GM12878 (cell line): ENCODE data around the gene APBB3.

Experiments
- CHD1 ChIP-seq: IDR thresholded peaks from 2 replicates; pipeline ENCODE4 v1.6.1; 2012; ENCODE audit warnings: low read depth, low read length, improper control_type of control experiment
- CTCF ChIP-seq, 3 experiments: IDR thresholded peaks in 2 of 3; conservative IDR thresholded peaks in 1 of 3; 2 replicates each; pipeline ENCODE4 v1.5.1; 2011; ENCODE audit warnings: low read depth in 3 of 3, low read length in 3 of 3, mild to moderate bottlenecking in 3 of 3, control low read depth in 2 of 3, moderate library complexity in 2 of 3, inconsistent platforms in 1 of 3, mixed read lengths in 1 of 3; ENCODE audit not compliant: control insufficient read depth in 2 of 3, insufficient read depth in 1 of 3; ENCODE audit errors: extremely low read depth in 1 of 3
- JUND ChIP-seq: IDR thresholded peaks from 2 replicates; pipeline ENCODE4 v1.6.1; 2012; ENCODE audit warnings: low read depth, mild to moderate bottlenecking, low read length, improper control_type of control experiment, moderate library complexity
- LARP7 ChIP-seq: fragments of 450-650 bp; IDR thresholded peaks from 2 replicates; pipeline ENCODE4 v1.6.1; 2017; ENCODE audit warnings: mild to moderate bottlenecking
- MEF2A ChIP-seq: IDR thresholded peaks from 2 replicates; pipeline ENCODE4 v1.6.1; 2011; ENCODE audit warnings: low read depth, mild to moderate bottlenecking, low read length, moderate library complexity; ENCODE audit not compliant: insufficient read depth
- NRF1 ChIP-seq: conservative IDR thresholded peaks from 2 replicates; pipeline ENCODE4 v1.6.1; 2011; ENCODE audit warnings: mild to moderate bottlenecking, low read depth, low read length, improper control_type of control experiment
- RAD21 ChIP-seq: IDR thresholded peaks from 2 replicates; pipeline ENCODE4 v1.6.1; 2011; ENCODE audit warnings: mild to moderate bottlenecking, low read depth, low read length, moderate library complexity; ENCODE audit not compliant: insufficient read depth
- ZNF217 ChIP-seq: fragments of 450-650 bp; IDR thresholded peaks from 2 replicates; pipeline ENCODE4 v1.6.1; 2017; ENCODE audit warnings: antibody characterized with exemption, mild to moderate bottlenecking
- ZZZ3 ChIP-seq: IDR thresholded peaks from 2 replicates; pipeline ENCODE4 v1.6.1; 2011; ENCODE audit warnings: low read depth; ENCODE audit not compliant: control insufficient read depth, insufficient read length
- TF ChIP-seq, protein P1 (sequence below): fragments of 450-650 bp; formaldehyde crosslinking; IDR thresholded peaks from 2 replicates; pipeline ENCODE4 v1.4.0; 2020; ENCODE audit warnings: mild to moderate bottlenecking, moderate library complexity
- TF ChIP-seq, protein P2 (sequence below): IDR thresholded peaks from 2 replicates; pipeline ENCODE4 v1.6.1; 2012; ENCODE audit warnings: mild to moderate bottlenecking, low read depth, low read length
- TF ChIP-seq, protein P3 (sequence below): IDR thresholded peaks from 2 replicates; pipeline ENCODE4 v1.6.1; 2012; ENCODE audit warnings: low read depth, low read length, improper control_type of control experiment

- TF ChIP-seq MEF2A (no peak), ZZZ3 (no peak), CTCF (IDR thresholded peaks at IDR 0.05 in 2 of 3, conservative IDR thresholded peaks at IDR 0.05 in 1 of 3; ENCODE audit: control insufficient read depth in 2 of 3, extremely low read depth in 1 of 3, insufficient read depth in 1 of 3, low read depth in 3 of 3, low read length in 3 of 3) (no peak), JUND (no peak), ZNF217 (no peak), RAD21 (no peak), CHD1 (no peak), NRF1 (no peak), LARP7 (no peak)
- TF ChIP-seq, protein P1, sequence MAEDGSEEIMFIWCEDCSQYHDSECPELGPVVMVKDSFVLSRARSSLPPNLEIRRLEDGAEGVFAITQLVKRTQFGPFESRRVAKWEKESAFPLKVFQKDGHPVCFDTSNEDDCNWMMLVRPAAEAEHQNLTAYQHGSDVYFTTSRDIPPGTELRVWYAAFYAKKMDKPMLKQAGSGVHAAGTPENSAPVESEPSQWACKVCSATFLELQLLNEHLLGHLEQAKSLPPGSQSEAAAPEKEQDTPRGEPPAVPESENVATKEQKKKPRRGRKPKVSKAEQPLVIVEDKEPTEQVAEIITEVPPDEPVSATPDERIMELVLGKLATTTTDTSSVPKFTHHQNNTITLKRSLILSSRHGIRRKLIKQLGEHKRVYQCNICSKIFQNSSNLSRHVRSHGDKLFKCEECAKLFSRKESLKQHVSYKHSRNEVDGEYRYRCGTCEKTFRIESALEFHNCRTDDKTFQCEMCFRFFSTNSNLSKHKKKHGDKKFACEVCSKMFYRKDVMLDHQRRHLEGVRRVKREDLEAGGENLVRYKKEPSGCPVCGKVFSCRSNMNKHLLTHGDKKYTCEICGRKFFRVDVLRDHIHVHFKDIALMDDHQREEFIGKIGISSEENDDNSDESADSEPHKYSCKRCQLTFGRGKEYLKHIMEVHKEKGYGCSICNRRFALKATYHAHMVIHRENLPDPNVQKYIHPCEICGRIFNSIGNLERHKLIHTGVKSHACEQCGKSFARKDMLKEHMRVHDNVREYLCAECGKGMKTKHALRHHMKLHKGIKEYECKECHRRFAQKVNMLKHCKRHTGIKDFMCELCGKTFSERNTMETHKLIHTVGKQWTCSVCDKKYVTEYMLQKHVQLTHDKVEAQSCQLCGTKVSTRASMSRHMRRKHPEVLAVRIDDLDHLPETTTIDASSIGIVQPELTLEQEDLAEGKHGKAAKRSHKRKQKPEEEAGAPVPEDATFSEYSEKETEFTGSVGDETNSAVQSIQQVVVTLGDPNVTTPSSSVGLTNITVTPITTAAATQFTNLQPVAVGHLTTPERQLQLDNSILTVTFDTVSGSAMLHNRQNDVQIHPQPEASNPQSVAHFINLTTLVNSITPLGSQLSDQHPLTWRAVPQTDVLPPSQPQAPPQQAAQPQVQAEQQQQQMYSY (CRISPR knock-in tag), result no peak
- TF ChIP-seq, protein P2, sequence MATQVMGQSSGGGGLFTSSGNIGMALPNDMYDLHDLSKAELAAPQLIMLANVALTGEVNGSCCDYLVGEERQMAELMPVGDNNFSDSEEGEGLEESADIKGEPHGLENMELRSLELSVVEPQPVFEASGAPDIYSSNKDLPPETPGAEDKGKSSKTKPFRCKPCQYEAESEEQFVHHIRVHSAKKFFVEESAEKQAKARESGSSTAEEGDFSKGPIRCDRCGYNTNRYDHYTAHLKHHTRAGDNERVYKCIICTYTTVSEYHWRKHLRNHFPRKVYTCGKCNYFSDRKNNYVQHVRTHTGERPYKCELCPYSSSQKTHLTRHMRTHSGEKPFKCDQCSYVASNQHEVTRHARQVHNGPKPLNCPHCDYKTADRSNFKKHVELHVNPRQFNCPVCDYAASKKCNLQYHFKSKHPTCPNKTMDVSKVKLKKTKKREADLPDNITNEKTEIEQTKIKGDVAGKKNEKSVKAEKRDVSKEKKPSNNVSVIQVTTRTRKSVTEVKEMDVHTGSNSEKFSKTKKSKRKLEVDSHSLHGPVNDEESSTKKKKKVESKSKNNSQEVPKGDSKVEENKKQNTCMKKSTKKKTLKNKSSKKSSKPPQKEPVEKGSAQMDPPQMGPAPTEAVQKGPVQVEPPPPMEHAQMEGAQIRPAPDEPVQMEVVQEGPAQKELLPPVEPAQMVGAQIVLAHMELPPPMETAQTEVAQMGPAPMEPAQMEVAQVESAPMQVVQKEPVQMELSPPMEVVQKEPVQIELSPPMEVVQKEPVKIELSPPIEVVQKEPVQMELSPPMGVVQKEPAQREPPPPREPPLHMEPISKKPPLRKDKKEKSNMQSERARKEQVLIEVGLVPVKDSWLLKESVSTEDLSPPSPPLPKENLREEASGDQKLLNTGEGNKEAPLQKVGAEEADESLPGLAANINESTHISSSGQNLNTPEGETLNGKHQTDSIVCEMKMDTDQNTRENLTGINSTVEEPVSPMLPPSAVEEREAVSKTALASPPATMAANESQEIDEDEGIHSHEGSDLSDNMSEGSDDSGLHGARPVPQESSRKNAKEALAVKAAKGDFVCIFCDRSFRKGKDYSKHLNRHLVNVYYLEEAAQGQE, result no peak
- TF ChIP-seq, protein P3, sequence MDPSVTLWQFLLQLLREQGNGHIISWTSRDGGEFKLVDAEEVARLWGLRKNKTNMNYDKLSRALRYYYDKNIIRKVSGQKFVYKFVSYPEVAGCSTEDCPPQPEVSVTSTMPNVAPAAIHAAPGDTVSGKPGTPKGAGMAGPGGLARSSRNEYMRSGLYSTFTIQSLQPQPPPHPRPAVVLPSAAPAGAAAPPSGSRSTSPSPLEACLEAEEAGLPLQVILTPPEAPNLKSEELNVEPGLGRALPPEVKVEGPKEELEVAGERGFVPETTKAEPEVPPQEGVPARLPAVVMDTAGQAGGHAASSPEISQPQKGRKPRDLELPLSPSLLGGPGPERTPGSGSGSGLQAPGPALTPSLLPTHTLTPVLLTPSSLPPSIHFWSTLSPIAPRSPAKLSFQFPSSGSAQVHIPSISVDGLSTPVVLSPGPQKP, result no peak
Measured at GRCh38 chr5:140602147-140602546, 37.7 kb upstream of the APBB3 start.
